Measurements from ENCODE around the gene PALLD.

- TF ChIP-seq CTCF (optimal IDR thresholded peaks at IDR 0.05 in 1 of 3, IDR thresholded peaks at IDR 0.05 in 1 of 3, conservative IDR thresholded peaks at IDR 0.05 in 1 of 3; ENCODE audit: extremely low read depth in 1 of 3, insufficient read depth in 2 of 3, low read length in 3 of 3) (no peak), EZH2 (IDR thresholded peaks at IDR 0.05; ENCODE audit: low read length) (no peak)
These were observed 296.7 kb downstream of the PALLD start for GRCh38 chr4:168793542-168793941.

Measured in keratinocyte (primary cell).